Spleen (tissue), 11 donors: Measurements from ENCODE around the gene CMTM8. TPM values are rescaled to one million over a fixed set of nuclear protein-coding genes. Genes with fewer than 3 reads are reported as not detected.

Experiments used
- DNase-seq: peaks from one replicate; pipeline ENCODE4 v3.0.0-alpha.2; 2020
- H3K27ac ChIP-seq, 8 donors: fragments of 200-600 bp; sonication (generic) in 7 of 8; 1 replicate in 4 of 8; 2 replicates in 4 of 8; pipeline versions ENCODE4 v1.5.0 to v1.8.0; 2016 to 2021; ENCODE audit warnings: inconsistent platforms in 4 of 8, mild to moderate bottlenecking in 4 of 8, moderate library complexity in 1 of 8
- H3K27me3 ChIP-seq, 7 donors: fragments of 200-600 bp; sonication (generic) in 6 of 7; replicated peaks in 1 of 7; 1 replicate in 4 of 7; 2 replicates in 3 of 7; pipeline versions ENCODE4 v1.5.0 to v1.8.0; 2016 to 2021; ENCODE audit warnings: inconsistent platforms in 3 of 7, mild to moderate bottlenecking in 1 of 7
- H3K36me3 ChIP-seq, 6 donors: fragments of 200-600 bp; sonication (generic) in 5 of 6; 1 replicate in 4 of 6; 2 replicates in 2 of 6; pipeline versions ENCODE4 v1.5.0 to v1.8.0; 2016 to 2021; ENCODE audit warnings: inconsistent platforms in 2 of 6
- H3K4me1 ChIP-seq, 6 donors: fragments of 200-600 bp; sonication (generic) in 5 of 6; 1 replicate in 3 of 6; 2 replicates in 3 of 6; pipeline versions ENCODE4 v1.5.0 to v1.8.0; 2016 to 2021; ENCODE audit warnings: inconsistent platforms in 3 of 6
- H3K4me3 ChIP-seq, 8 donors: fragments of 200-600 bp; sonication (generic) in 7 of 8; 1 replicate in 4 of 8; 2 replicates in 4 of 8; pipeline versions ENCODE4 v1.5.0 to v1.8.0; 2016 to 2021; ENCODE audit warnings: inconsistent platforms in 4 of 8, mild to moderate bottlenecking in 4 of 8, moderate library complexity in 2 of 8
- H3K9me3 ChIP-seq, 8 donors: fragments of 200-600 bp; sonication (generic) in 7 of 8; 1 replicate in 4 of 8; 2 replicates in 4 of 8; pipeline versions ENCODE4 v1.5.0 to v1.8.0; 2016 to 2021; ENCODE audit warnings: inconsistent platforms in 4 of 8
- CTCF ChIP-seq, 11 experiments: fragments of 200-600 bp in 7 of 11; fragments of 450-650 bp in 4 of 11; sonication (generic) in 4 of 11; IDR thresholded peaks in 8 of 11; conservative IDR thresholded peaks in 3 of 11; 1 replicate in 7 of 11; 2 replicates in 4 of 11; pipeline versions ENCODE4 v1.4.0 to v1.8.0; 2016 to 2021; ENCODE audit warnings: antibody characterized with exemption in 11 of 11, inconsistent platforms in 4 of 11, mild to moderate bottlenecking in 1 of 11
- POLR2A ChIP-seq, 3 donors: fragments of 450-650 bp; IDR thresholded peaks; one replicate each; pipeline ENCODE4 v1.5.1; 2017; ENCODE audit warnings: antibody characterized with exemption in 3 of 3, mild to moderate bottlenecking in 1 of 3
- POLR2AphosphoS5 ChIP-seq, 3 donors: sonication (generic); formaldehyde crosslinking; IDR thresholded peaks; one replicate each; pipeline ENCODE4 v1.5.1; 2017; ENCODE audit warnings: antibody characterized with exemption in 3 of 3
- WGBS, 5 donors: extraction: QIAGEN DNeasy Blood & Tissue Kit in 3 of 5; methylation state at CpG; one replicate each; pipeline versions ENCODE4 v1.1.5 to v1.1.7; 2013 to 2018; 5-methylcytosine and 5-hydroxymethylcytosine counted together
- intact Hi-C: fragments of 100-400 bp; cut with DNase I; formaldehyde crosslinking; loops from one replicate; pipeline ENCODE4 v1.15.0; 2023; ENCODE audit warnings: low total_unique reads
- polyA plus RNA-seq, 3 donors: library from polyadenylated mRNA; stranded (reverse); fragments of 200-250 nt; gene quantifications; one replicate each; pipeline ENCODE4 v1.2.1, GENCODE V29; 2013
- total RNA-seq, 7 donors: library from RNA; depleted of rRNA in 3 of 7; stranded (reverse); fragments of >200 nt in 3 of 7; fragmentation: NEBNext Ultra II Directional in 4 of 7; extraction: Animal tissue kit (Norgen Biotek cat#: 25700) in 4 of 7; gene quantifications; one replicate each; pipeline versions ENCODE4 v1.1.0 to v1.2.1, GENCODE V29; 2016 to 2021
- donor health status: healthy with polysubstance abuse.
- donor health status: DM: no; HTN: no; CAD: no; lungs with moderate emphysema.
- donor health status: DM: no; HTN: no; CAD: no.
- donor health status: Bipolar disorder and iron deficiency.
- donor health status: healthy.
- donor health status: DM: no; HTN: no; CAD: no.
- donor health status: DM: yes; HTN: yes; CAD: no.

CMTM8 gene
- total and polyA plus RNA-seq, 10 donors = 0.61 to 3.5 (median 1.6) TPM

DNA sequence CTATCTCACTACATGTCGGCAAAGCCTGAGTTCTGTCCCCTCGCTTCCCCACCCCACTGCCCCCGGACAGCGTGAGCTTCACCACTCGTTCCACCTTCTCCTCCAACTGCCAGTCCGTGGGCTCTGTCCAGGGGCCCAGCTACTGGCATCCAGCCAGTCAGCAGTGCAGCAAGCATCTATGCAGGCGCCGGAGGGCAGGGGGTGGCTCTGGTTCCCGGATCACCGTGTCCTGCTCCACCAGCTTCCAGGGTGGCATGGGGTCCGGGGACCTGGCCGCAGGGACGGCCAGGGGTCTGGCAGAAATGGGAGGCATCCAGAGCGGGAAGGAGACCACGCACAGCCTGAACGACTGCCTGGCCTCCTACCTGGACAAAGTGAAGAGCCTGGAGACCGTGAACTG, 20.4 kb downstream of the CMTM8 start:
- DNase-seq = no peak
- WGBS, 5 donors = 88 to 97% (median 93%) methylated on average over 17 of the region's 17 CpGs

DNA sequence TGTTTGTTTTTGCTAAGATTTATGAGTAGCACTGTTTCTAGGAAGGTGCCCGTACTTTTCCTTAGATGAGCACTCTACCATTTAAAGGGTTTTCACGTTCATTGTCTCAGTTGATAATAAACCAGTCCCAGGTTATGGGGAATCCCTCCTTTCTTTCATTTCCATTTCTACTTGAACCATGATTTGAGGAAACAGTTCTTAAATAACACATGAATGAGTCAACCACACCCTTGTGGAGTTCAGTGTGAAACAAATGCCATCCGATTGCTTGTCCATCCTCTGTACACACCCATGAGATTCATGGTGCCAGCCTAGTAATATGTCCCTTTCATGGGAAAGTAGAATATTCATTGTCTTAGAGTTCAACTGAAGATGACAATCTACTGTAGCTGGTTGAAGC, 23.1 kb downstream of the CMTM8 start:
- Histone ChIP-seq H3K4me3 (no peak overlapping the region), H3K9me3 (no peaks in the 10 kb centered on the region), H3K27me3 (peaks cover 0 to 11% (median 0%) of the 10 kb centered on the region in 7 donors), H3K27ac (no peak overlapping the region), H3K4me1 (no peaks in the 10 kb centered on the region), H3K36me3 (no peaks in the 10 kb centered on the region)
- 50 to 70% (median 69%) methylated on average over 3 of the region's 3 CpGs for WGBS, 5 donors
- intact Hi-C loops = no loop called here
- DNase-seq = no peak
- no peak for TF ChIP-seq CTCF (IDR thresholded peaks at IDR 0.05 in 8 of 11, conservative IDR thresholded peaks at IDR 0.05 in 3 of 11)
- TF ChIP-seq POLR2AphosphoS5 (IDR thresholded peaks at IDR 0.05) = no peak
- no peak for TF ChIP-seq POLR2A (IDR thresholded peaks at IDR 0.05)

More for the DNA sequence above, 20.4 kb downstream of the CMTM8 start:
- intact Hi-C loops = no loop called here
- no peaks in the 10 kb centered on the region for H3K4me1 ChIP-seq
- no peak overlapping the region for H3K27ac ChIP-seq
- H3K9me3 ChIP-seq = peaks cover 0 to 13% (median 10%) of the 10 kb centered on the region in 8 donors
- H3K36me3 ChIP-seq = no peaks in the 10 kb centered on the region
- H3K27me3 ChIP-seq = peaks cover 0 to 11% (median 0%) of the 10 kb centered on the region in 7 donors
- TF ChIP-seq CTCF (IDR thresholded peaks at IDR 0.05 in 8 of 11, conservative IDR thresholded peaks at IDR 0.05 in 3 of 11) (no peak), POLR2A (IDR thresholded peaks at IDR 0.05) (no peak), POLR2AphosphoS5 (IDR thresholded peaks at IDR 0.05) (no peak)
- H3K4me3 ChIP-seq = no peak overlapping the region

- intact Hi-C loops = no loop called here
- TF ChIP-seq POLR2A (IDR thresholded peaks at IDR 0.05) = no peak
- no peak for TF ChIP-seq CTCF (IDR thresholded peaks at IDR 0.05 in 8 of 11, conservative IDR thresholded peaks at IDR 0.05 in 3 of 11)
- TF ChIP-seq POLR2AphosphoS5 (IDR thresholded peaks at IDR 0.05) = no peak
- Histone ChIP-seq H3K27me3 (peaks cover 0 to 11% (median 0%) of the 10 kb centered on the region in 7 donors), H3K9me3 (no peaks in the 10 kb centered on the region), H3K36me3 (no peaks in the 10 kb centered on the region), H3K4me1 (no peaks in the 10 kb centered on the region), H3K27ac (no peak overlapping the region), H3K4me3 (no peak overlapping the region)
- no peak for DNase-seq
- WGBS, 5 donors = 79 to 93% (median 85%) methylated on average over 2 of the region's 2 CpGs
These were observed 23.7 kb downstream of the CMTM8 start for GRCh38 chr3:32262201-32262600.

- no peak overlapping the region for H3K27ac ChIP-seq
- WGBS, 5 donors = 75 to 94% (median 93%) methylated on average over 1 of the region's 1 CpG
- no peaks in the 10 kb centered on the region for H3K27me3 ChIP-seq
- H3K4me3 ChIP-seq = no peak overlapping the region
- no peaks in the 10 kb centered on the region for H3K9me3 ChIP-seq
- H3K4me1 ChIP-seq = peaks cover 0 to 14% (median 0%) of the 10 kb centered on the region in 6 donors
- TF ChIP-seq POLR2A (IDR thresholded peaks at IDR 0.05) (no peak), POLR2AphosphoS5 (IDR thresholded peaks at IDR 0.05) (no peak), CTCF (IDR thresholded peaks at IDR 0.05 in 8 of 11, conservative IDR thresholded peaks at IDR 0.05 in 3 of 11) (no peak)
- no peak for DNase-seq
- intact Hi-C loops = no loop called here
- no peaks in the 10 kb centered on the region for H3K36me3 ChIP-seq
These were observed 35.8 kb downstream of the CMTM8 start for GRCh38 chr3:32274306-32274705.
